ENCODE results near the gene KLHL33.

DNA sequence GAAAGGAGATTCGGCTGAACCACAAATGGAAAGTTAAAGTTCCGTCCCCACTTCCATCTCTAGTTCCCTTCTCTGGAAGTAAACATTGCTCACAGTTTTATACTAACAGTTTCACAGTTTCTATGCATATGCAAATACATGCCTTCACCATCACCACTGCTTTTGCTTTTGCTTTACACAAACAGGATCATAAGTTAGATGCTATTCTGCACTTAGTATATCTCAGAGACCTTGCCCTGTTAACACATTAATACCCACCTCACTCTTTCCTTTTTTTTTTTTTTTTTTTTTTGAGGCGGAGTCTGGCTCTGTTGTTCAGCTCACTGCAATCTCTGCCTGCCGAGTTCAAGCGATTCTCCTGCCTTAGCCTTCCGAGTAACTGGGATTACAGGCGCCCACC, 23.6 kb downstream of the KLHL33 start:
- TF ChIP-seq EZH2 (IDR thresholded peaks at IDR 0.05; ENCODE audit: borderline replicate concordance, insufficient read depth, low read length, poor library complexity, severe bottlenecking): no peak
- no peak for TF ChIP-seq POLR2AphosphoS5 (IDR thresholded peaks at IDR 0.05)

All from neural cell (in vitro differentiated cells).